Cardiac fibroblast (primary cell): ENCODE data around the gene VDAC1.

Experiments used
- DNase-seq, 2 donors: peaks; one replicate each; pipeline versions ENCODE4 v3.0.0 to v3.0.0-alpha.2; 2010; ENCODE audit warnings: low read depth in 2 of 2
- H3K4me3 ChIP-seq, 2 donors: replicated peaks in 1 of 2; 1 replicate in 1 of 2; 2 replicates in 1 of 2; pipeline ENCODE4 v1.5.1; 2011; ENCODE audit warnings: low read depth in 2 of 2, low read length in 2 of 2, mild to moderate bottlenecking in 2 of 2, moderate library complexity in 1 of 2
- CTCF ChIP-seq: IDR thresholded peaks from one replicate; pipeline ENCODE4 v1.5.1; 2011; ENCODE audit warnings: low read depth, mild to moderate bottlenecking, low read length, inconsistent platforms

The VDAC1 gene

GRCh38 chr5:133991171-133991910 is 13.4 kb downstream of the VDAC1 start:
- DNase-seq = no peak
- H3K4me3 ChIP-seq = no peak overlapping the region
- TF ChIP-seq CTCF = no peak

- no peak for TF ChIP-seq CTCF
- DNase-seq = no peak
- H3K4me3 ChIP-seq = no peak overlapping the region
Observed at GRCh38 chr5:133990396-133990795, 14.4 kb downstream of the VDAC1 start.

- no peak for DNase-seq
- TF ChIP-seq CTCF = no peak
- H3K4me3 ChIP-seq = no peak overlapping the region
Observed at GRCh38 chr5:133985540-133986180, 19.1 kb downstream of the VDAC1 start.

GRCh38 chr5:133983674-133984073 is 21.1 kb downstream of the VDAC1 start:
- no peak for TF ChIP-seq CTCF
- H3K4me3 ChIP-seq = no peak overlapping the region
- no peak for DNase-seq

- no peak for DNase-seq
- H3K4me3 ChIP-seq = no peak overlapping the region
- TF ChIP-seq CTCF = no peak
Observed at GRCh38 chr5:133981714-133982113, 23.1 kb downstream of the VDAC1 start.

GRCh38 chr5:133980652-133981051 is 24.1 kb downstream of the VDAC1 start:
- H3K4me3 ChIP-seq = no peak overlapping the region
- no peak for DNase-seq
- TF ChIP-seq CTCF = no peak

GRCh38 chr5:133978943-133979342 is 25.8 kb downstream of the VDAC1 start:
- no peak for DNase-seq
- H3K4me3 ChIP-seq = no peak overlapping the region
- no peak for TF ChIP-seq CTCF
